Stimulated activated CD8-positive, alpha-beta memory T cell treated with anti-CD3 and anti-CD28 coated beads, Interleukin-4, amount 100 ng/mL, for 1 hour (primary cell): ENCODE results near the gene MSRB3.
"Not testable (repeated sequence)": the region's sequence is repeated elsewhere in the genome, so short reads cannot be mapped to it uniquely, and the experiment has no call there.

ENCODE experiments used
- DNase-seq, 2 donors: peaks; one replicate each; pipeline ENCODE4 v3.0.0-alpha.2; 2020; ENCODE audit warnings: low read depth in 2 of 2, low spot score in 1 of 2

The MSRB3 gene

DNA sequence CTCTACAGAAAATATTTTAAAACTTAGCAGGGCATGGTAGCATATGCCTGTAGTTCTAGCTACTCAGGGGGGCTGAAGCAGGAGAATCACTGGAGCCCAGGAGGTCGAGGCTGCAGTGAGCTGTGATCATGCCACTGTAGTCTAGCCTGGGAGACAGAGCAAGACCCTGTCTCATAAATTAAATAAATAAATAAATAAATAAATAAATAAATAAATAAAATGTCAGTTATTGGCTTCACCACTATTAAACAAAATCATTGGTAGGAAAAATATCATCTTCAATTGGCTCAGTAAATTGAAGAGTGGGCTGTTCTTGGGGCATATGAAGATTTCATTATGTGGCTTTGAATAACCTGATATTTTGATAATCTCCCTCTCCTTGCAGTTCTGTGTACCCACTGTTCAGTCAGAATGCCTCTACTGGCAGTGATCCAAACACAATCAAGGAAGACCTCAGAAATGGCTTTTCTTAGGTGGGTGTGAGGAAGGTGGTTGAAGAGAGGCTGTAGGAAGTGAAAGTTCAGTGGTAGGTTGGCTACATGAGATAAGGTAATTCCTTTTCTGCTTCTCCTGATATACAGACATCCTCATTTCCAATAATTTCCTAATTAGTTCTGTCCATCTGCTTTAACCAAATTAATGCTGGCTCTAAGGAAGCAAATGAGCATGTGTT lies 175.8 kb downstream of the MSRB3 start:
- no peak for DNase-seq

DNA sequence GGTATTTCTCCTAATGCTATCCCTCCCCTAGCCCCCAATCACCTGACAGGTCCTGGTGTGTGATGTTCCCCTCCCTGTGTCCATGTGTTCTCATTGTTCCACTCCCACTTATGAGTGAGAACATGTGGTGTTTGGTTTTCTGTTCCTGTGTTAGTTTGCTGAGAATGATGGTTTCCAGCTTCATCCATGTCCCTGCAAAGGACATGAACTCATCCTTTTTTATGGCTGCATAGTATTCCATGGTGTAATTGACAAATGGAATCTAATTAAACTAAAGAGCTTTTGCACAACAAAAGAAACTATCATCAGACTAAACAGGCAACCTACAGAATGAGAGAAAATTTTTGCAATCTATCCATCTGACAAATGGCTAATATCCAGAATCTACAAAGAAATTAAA lies 178.9 kb downstream of the MSRB3 start:
- DNase-seq: not testable (repeated sequence)

DNA sequence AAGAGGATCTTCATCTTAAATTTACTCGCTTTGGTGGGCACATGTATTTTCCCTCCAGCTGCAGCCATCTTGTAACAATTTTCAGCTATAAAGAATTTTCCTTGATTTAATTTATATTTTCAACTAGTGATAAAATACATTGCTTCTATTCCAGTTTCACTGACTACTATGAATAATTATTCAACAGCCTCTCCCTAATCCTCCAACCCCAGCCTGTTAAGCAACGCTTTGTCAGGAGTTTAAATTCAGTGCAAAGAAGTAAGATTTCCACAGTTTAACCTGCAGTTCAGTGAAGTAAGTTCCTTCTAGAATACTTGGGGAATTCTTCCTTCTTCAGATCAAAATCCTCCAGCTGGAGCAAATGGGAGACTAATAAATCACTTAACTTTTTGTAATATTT lies 180.2 kb downstream of the MSRB3 start:
- no peak for DNase-seq

DNA sequence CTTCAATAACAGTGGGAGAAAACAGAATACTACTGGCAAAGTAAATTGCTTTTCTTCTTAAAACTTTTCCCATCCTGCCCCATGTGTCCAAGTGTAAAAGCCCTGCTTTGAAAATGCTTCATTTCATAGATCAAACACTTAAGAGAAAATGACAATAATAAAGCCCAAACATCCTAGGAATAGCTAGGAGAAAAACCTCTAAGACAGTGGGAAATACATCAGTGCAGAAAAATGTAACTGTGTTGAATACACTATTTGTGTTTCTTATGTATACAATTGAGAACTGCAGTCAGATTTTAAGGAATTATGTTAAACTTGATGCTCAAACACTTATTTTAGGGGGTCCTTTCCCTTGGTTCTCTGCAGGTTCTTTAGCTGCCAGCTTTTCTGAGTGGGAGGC lies 181.1 kb downstream of the MSRB3 start:
- DNase-seq: no peak

DNA sequence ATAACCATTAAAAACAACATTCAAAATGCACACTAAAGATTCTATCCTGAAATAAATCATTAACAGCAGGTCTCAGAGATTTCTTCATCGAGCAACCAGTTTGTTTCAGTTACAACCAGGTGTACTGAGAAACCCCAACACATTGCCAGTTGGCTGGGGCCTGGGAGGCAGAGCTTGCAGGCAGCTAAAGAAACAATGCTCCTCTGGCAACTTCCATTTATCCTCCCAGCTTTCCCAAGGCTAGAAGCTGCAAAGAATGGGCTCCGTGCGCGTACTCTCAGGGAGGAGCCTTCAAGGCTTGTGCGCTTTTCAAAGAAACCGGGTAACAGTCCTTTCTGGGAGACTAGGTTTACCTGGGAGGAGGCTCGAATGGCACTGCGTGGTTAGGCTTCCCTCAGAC lies 181.6 kb downstream of the MSRB3 start:
- DNase-seq: no peak

DNA sequence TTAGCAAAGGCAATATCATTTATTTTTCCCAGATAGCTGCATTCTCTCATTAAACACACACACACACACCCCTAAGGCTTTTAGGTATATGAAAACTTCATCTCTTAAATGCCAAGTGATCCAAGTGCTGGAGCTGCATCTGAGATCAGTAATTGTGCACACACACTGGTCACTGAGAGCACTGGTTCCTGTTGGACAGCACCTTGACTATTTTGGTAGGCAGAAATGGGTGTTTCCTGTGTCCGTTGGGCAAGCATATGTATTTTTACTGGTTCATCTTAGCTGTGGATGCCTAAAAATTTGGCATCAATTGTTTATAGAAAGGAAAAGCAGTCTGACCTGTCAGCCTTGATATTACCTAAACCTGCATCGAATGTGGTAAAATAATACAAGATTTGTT lies 182.5 kb downstream of the MSRB3 start:
- no peak for DNase-seq

DNA sequence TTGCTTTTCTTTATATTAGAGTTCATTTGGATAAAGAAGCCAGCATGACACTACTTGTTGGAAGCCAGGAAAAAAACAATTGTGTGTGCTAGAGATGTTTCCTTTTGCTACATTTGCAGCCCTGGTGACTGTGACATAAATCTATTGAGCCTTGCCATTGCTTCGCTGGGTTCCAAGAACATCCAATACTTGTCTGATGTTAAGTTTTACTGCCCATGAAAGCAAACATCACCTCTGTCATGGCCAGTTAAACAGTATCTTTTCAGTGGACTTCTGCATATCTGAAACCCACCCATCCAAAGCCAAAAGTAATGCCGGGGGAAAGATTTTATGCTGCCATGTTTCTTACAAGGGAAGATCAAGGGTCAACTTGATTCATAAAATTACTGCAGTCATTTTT lies 184.0 kb downstream of the MSRB3 start:
- no peak for DNase-seq

DNA sequence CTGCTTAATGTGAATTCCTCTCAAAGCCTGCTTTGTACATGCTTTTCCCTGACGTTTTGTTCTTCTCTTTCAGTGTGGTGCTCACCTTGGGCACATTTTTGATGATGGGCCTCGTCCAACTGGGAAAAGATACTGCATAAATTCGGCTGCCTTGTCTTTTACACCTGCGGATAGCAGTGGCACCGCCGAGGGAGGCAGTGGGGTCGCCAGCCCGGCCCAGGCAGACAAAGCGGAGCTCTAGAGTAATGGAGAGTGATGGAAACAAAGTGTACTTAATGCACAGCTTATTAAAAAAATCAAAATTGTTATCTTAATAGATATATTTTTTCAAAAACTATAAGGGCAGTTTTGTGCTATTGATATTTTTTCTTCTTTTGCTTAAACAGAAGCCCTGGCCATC lies 184.6 kb downstream of the MSRB3 start:
- DNase-seq: no peak

DNA sequence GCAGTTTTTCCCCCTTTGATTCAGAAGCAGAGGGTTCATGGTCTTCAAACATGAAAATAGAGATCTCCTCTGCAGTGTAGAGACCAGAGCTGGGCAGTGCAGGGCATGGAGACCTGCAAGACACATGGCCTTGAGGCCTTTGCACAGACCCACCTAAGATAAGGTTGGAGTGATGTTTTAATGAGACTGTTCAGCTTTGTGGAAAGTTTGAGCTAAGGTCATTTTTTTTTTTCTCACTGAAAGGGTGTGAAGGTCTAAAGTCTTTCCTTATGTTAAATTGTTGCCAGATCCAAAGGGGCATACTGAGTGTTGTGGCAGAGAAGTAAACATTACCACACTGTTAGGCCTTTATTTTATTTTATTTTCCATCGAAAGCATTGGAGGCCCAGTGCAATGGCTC lies 185.1 kb downstream of the MSRB3 start:
- no peak for DNase-seq

DNA sequence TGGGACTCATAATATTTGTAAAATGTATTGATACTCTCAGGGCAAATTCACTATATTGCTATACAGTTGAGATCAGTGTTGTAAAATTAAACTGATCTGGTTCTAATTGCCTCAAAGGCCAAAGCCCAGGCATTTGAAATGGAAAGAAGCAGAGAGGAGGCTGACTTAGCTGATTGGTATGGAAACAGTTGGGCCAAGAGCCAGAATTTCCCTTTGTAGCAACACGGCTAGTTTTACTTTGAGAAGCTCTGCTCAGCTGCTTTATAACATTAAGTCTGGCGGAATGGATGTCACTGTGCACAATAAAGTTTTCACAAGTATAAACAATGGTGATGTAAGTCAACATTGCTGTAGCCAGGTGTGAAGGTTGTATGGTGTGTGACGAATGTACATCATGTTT lies 186.4 kb downstream of the MSRB3 start:
- no peak for DNase-seq

DNA sequence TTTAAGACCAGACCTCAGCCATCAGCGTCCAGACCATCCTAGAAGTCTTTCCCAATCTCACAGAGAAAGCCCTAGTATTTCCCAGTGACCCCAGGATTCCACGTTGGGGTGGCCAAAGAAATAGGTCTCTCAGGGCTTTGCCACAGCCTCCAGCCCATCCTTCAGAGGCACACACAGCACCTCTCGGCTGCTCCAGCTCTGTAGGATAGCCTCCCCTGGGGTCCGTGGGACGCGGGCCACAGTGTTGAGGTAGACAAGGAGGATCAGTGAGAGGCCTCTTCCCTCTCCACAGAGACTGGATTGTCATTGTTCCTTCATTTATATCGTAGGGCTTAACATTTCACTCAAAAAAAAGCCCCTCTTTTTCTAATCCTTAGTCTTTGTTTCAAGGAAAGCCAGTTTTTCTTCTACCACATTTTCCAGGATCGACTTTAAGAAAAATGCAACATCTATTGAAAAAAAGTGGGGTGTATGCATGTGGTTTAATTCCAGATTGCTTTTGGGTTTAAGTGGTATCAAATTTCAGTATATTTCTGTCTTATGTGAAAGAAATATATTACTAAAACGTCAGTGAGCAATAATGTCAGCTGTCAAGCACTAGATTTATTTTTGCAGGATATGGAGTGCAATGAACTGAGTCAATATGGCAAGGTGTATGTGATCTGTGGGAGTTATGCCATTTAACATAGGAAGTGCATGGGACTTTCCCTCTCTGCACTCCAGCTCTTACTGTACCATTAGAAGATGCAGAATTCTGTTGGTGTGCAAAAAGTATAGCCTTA lies 187.5 kb downstream of the MSRB3 start:
- no peak for DNase-seq

DNA sequence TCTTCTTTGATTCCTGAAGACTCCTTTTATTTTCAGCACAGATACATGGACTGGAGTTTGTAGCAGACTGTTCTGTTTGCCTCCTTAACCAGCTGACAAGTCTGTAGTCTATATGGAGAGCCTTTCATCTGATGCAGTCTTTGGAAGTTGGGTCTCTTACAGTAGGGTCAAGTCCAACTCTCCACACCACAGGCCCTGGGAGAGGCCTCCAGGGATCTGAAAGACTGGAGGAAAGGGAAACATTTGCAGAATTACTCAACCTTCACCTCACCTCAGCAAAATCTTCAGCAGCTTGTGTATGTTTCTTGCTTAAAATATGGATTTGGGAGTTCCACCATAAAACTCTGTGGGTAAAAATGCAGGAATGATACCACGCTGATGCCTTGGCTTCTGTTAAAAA lies 188.4 kb downstream of the MSRB3 start:
- no peak for DNase-seq

DNA sequence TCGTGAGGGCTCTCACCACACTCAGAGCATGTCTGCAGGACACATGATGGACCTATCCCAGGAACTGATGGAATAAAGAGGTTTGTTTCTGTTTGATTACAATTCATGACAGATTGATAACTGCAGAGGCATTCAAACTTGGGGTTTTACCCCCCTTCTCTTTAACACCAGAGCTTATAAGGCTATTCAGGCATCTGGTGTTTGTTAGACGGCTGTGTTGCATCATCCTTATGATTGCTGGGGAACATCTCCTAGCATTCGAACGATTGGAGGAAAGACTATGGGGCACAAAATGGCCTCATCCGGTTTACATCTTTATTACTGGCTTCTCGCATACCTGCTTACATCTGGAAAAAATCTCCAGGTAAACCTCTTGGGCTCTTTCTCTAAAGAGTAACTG lies 191.8 kb downstream of the MSRB3 start:
- DNase-seq: no peak

DNA sequence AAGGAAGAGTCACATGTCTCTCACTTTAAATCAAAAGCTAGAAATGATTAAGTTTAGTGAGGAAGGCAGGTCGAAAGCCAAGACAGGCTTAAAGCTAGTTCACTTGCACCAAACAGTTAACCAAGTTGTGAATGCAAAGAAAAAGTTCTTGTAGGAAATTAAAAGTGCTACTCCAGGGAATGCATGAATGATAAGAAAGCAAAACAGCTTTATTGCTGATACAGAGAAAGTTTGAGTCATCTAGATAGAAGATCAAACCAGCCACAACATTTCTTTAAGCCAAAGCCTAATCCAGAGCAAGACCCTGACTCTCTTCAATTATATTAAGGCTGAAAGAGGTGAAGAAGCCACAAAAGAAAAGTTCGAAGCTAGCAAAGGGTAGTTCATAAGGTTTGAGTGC lies 193.6 kb downstream of the MSRB3 start:
- no peak for DNase-seq

DNA sequence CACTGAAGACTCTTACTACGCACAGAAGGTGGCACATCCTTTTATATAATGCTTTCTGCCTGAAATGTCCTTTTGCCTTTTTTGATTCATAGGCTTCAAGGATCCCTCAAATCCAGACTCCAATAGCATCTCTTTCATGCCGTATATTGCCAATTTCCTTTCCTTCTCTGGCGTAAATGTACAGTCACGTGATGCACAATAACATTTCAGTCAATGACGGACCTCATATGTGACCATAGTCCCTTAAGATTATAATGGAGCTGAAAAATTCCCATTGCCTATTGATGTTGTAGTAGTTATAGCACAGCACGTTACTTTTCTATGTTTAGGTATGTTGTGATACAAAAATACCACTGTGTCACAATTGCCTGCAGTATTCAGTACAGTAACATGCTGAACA lies 196.3 kb downstream of the MSRB3 start:
- no peak for DNase-seq

DNA sequence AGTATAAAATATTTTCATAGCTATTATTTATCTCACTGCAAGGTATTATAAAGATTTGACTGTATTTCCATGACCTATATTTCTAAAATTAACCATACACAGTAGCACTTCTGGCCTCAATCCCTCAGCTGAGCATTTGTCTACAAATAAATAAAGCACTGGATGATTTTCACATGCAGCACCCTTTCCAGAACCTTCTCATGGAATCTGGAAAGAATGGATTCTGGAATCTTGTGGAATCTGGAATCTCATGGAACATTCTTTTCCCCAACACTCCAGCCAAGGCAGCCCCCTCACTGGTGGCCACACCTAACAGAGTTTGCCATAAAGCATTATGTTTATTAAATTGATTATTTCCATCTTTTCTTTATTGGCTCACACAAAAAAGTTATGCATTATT lies 199.2 kb downstream of the MSRB3 start:
- no peak for DNase-seq

DNA sequence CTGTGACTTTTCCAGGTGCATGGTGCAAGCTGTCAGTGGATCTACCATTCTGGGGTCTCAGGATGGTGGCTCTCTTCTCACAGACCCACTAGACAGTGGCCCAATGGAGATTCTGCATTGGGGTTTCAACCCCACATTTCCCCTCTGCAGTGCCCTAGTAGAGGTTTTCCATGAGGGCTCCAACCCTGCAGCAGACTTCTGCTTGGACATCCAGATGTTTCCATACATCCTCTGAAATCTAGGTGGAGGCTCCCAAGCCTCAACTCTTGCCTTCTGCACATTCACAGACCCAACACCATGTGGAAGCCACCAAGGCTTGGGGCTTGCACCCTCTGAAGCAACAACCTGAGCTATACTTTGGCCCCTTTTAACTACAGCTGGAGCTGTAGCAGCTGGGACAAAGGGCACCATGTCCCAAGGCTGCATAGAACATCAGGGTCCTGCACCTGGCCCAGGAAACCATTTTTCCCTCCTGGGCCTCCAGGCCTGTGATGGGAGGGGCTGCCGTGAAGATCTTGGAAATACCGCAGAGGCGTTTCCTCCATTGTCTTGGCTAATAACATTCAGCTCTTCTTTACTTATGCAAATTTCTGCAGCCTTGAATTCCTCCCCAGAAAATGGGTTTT lies 205.5 kb downstream of the MSRB3 start:
- DNase-seq: not testable (repeated sequence)

DNA sequence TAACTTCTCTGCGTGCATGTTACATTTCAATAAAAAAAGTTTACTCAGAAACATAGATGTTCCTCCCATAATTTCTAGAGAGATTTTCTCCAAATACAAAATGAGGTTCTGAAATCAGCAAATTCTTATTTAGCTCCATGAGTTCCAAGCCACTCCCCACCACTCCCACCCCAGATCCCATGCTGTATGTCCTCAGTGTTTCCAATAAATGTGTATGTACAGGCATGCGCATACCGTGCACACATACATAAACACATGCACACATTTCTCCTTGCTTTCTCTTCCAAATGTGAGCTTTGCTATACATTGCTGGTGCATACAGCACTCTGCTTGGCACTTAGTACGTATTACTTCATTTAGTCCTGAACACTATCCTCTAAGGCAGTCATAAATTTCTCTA lies 209.7 kb downstream of the MSRB3 start:
- no peak for DNase-seq

DNA sequence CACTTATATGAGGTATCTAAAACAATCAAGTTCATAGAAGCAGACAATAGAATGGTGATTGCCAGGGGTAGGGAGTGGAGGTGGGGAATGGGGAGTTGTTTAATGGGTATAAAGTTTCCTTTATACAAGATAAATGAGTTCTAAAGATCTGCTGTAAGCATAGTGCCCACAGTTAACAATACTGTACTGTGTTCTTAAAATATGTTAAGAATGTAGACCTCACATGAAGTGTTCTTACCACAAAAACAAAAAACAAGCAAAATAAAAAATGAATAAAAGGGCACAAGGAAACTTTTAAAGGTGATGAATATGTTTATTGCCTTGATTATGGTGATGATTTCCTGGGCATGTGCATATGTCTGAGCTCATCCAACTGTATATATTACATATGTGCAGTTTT lies 211.8 kb downstream of the MSRB3 start:
- DNase-seq: no peak

DNA sequence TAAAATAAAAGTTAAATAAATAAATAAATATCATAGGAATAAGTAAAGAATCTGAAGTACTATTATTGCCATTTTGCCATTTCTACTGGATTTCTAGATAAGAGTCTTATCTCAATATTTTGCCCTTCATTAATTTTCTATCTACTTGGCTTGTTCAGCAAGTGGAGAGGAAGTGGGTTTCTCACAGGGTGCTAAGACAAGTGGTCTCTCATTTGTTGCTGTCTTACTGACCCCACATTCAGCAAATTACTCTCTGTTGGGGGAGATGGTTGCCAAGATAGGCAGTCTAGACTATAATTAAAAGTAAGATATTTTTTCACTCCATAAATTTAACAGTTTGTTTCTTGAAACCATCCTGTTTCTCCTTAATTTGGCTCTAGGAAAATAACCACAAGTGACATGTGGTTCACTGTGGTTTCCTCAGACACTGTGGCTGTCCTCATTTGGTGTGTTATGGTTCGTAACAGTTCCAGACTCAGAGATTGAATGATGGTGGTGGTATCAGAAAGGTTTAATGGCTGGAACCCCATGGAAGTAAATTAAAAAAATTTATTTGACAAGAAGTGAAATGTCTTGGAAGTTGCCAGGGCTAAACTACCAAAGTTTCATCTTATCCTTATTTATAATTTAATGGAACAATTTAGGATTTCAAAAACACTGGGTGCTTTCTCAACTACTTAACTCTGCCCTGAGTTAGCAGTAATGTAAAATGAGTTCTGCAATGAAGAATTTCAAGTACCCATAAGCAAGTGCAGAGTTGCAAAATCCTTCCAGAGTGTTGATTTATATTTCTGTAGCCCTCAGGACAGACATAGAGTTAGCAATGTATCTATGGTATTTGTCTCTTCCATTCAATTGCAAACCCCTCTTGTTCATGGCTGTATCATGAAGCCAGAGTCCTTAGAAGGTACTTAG lies 214.8 kb downstream of the MSRB3 start:
- DNase-seq: no peak

DNA sequence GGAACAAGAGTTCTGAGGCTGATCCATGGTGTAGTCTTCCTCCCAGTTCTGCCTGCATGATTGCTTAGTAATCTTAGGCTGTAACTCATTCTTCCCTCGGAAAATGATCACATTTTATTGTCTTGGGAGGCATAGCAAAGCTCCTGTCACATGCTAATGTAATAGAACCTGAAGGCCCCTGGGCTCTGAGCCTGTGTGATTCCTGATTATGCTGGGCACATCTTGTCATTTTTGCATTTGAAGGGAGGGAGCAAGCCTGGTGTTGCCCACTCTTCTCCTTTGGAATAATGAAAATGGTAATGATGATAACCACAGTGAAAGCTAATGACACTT lies 215.4 kb downstream of the MSRB3 start:
- no peak for DNase-seq

DNA sequence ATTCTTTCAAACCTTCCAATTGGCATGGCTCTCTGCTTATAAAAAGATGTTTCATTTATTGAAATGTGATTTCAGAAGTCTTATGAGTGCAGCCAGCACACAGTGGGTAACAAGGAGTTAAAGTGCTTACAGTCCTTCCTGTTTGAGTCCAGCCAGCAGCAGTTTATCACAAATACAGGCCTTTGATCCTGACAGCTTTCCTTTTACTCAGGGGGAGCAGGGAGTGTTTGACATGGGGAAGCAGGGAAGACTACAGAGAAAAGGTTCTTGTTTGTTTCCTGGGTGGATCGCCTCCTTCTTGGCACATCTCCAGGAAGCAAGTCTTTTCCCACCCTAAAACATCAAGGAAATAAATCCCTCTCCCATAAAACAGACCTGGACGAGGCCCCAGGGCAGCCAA lies 216.1 kb downstream of the MSRB3 start:
- no peak for DNase-seq
